ENCODE data around the gene RABL3.
A peak's percentile ranks its signal among the peaks of the same experiment; 100 is the strongest.
"Not testable (repeated sequence)": the region's sequence is repeated elsewhere in the genome, so short reads cannot be mapped to it uniquely, and the experiment has no call there.

RABL3 gene

GRCh38 chr3:120726791-120727190 is 15.5 kb downstream of the RABL3 start:
- H3K9me3 ChIP-seq (ENCODE audit: severe bottlenecking): no peaks in the 10 kb centered on the region
- no peaks in the 10 kb centered on the region for H3K27me3 ChIP-seq (ENCODE audit: insufficient read depth, low read depth, severe bottlenecking)
- no peak overlapping the region for H3K4me3 ChIP-seq (ENCODE audit: low read depth, low read length)
- H3K36me3 ChIP-seq: no peaks in the 10 kb centered on the region; the same call in 1 of the 2 replicates
- H3K27ac ChIP-seq: no peak overlapping the region
- no peak for TF ChIP-seq CTCF (IDR thresholded peaks at IDR 0.05; ENCODE audit: low read depth, low read length)
- DNase-seq: no peak

GRCh38 chr3:120719167-120719834 is 23.0 kb downstream of the RABL3 start:
- not testable (repeated sequence) for H3K9me3 ChIP-seq (ENCODE audit: severe bottlenecking); H3K36me3 ChIP-seq; H3K4me3 ChIP-seq (ENCODE audit: low read depth, low read length); H3K27me3 ChIP-seq (ENCODE audit: insufficient read depth, low read depth, severe bottlenecking)
- peak; percentile 36 for DNase-seq
- peak overlapping the region; percentile 54 for H3K27ac ChIP-seq

GRCh38 chr3:120713262-120713661 is 29.1 kb downstream of the RABL3 start:
- no peak for DNase-seq
- Histone ChIP-seq H3K9me3 (ENCODE audit: severe bottlenecking) (no peaks in the 10 kb centered on the region), H3K36me3 (peaks cover 2% of the 10 kb centered on the region; the same call in 1 of the 2 replicates), H3K27ac (no peak overlapping the region), H3K4me3 (ENCODE audit: low read depth, low read length) (no peak overlapping the region), H3K27me3 (ENCODE audit: insufficient read depth, low read depth, severe bottlenecking) (no peaks in the 10 kb centered on the region)
- TF ChIP-seq CTCF (IDR thresholded peaks at IDR 0.05; ENCODE audit: low read depth, low read length): no peak

- Histone ChIP-seq H3K27me3 (ENCODE audit: insufficient read depth, low read depth, severe bottlenecking) (no peaks in the 10 kb centered on the region), H3K36me3 (0 out of 2 replicates have a peak, but pooled peaks cover 6% of the 10 kb centered on the region), H3K4me3 (ENCODE audit: low read depth, low read length) (peak overlapping the region; percentile 42), H3K9me3 (ENCODE audit: severe bottlenecking) (no peaks in the 10 kb centered on the region), H3K27ac (peak overlapping the region; percentile 69)
- TF ChIP-seq CTCF (IDR thresholded peaks at IDR 0.05; ENCODE audit: low read depth, low read length): no peak
- DNase-seq: peak; percentile 30
Measured at GRCh38 chr3:120710369-120710768, 31.9 kb downstream of the RABL3 start.

DNA sequence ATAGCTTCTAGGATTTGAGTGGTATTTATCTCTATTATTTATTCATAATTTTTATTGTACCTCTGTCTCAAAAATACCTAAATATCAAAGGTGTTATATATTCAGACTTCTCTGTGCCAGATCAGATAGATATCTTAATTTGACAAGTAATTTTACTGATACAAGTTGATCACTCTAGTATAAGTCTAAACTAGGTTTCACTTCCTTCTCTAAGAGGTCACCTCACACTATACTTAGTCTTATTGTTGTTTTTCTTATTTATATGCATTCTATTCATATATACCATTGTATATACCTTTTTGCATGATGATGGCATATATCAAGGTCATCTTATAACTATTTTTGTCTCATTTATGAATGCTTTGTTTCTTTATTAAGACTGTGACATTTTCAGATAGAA is 33.9 kb downstream of the RABL3 start:
- Histone ChIP-seq H3K36me3 (peaks cover 7% of the 10 kb centered on the region; the same call in 1 of the 2 replicates), H3K27me3 (ENCODE audit: insufficient read depth, low read depth, severe bottlenecking) (no peaks in the 10 kb centered on the region), H3K27ac (no peak overlapping the region), H3K9me3 (ENCODE audit: severe bottlenecking) (no peaks in the 10 kb centered on the region), H3K4me3 (ENCODE audit: low read depth, low read length) (no peak overlapping the region)
- TF ChIP-seq CTCF (IDR thresholded peaks at IDR 0.05; ENCODE audit: low read depth, low read length): no peak
- no peak for DNase-seq

DNA sequence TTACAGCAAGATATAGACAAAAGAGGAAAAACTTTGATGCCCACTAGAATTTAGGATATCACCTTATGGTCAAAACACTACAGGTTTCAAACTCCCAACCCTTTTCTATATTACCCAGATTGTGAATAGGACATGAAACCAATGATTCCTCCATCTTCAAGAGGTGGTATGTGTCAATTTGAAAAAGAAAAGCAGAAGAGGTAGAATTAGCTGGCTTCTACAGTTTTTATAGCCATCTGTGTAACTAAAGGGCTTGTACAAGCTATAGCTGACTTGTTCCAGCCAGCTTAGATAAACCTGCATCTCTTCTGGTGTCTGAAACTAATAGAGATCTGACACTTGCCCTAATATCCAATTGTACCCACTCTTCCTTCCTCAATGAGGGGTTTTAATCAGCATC is 35.4 kb downstream of the RABL3 start:
- no peak for DNase-seq
- no peak for TF ChIP-seq CTCF (IDR thresholded peaks at IDR 0.05; ENCODE audit: low read depth, low read length)
- Histone ChIP-seq H3K27ac (no peak overlapping the region), H3K9me3 (ENCODE audit: severe bottlenecking) (no peaks in the 10 kb centered on the region), H3K27me3 (ENCODE audit: insufficient read depth, low read depth, severe bottlenecking) (no peaks in the 10 kb centered on the region), H3K36me3 (peaks cover 9% of the 10 kb centered on the region; the same call in 1 of the 2 replicates), H3K4me3 (ENCODE audit: low read depth, low read length) (no peak overlapping the region)

All from WERI-Rb-1 (cell line).